Measurements from ENCODE around the gene PTPRR. TPM values are rescaled to one million over a fixed set of nuclear protein-coding genes. Genes with fewer than 3 reads are reported as not detected.

PTPRR gene
- total RNA-seq, 4 donors from 2014 or later: 0.12 to 0.67 (median 0.45) TPM

- Histone ChIP-seq H3K27me3 (no peaks in the 10 kb centered on the region), H3K9me3 (no peaks in the 10 kb centered on the region), H3K36me3 (no peaks in the 10 kb centered on the region), H3K4me1 (no peaks in the 10 kb centered on the region), H3K4me3 (no peak overlapping the region), H3K27ac (no peak overlapping the region)
- peak; percentile 75 for ATAC-seq
- TF ChIP-seq POLR2AphosphoS5 (IDR thresholded peaks at IDR 0.05): peak; percentile 65
- no peak for TF ChIP-seq EP300 (IDR thresholded peaks at IDR 0.05)
- TF ChIP-seq POLR2A (IDR thresholded peaks at IDR 0.05): no peak
- TF ChIP-seq, protein P1, sequence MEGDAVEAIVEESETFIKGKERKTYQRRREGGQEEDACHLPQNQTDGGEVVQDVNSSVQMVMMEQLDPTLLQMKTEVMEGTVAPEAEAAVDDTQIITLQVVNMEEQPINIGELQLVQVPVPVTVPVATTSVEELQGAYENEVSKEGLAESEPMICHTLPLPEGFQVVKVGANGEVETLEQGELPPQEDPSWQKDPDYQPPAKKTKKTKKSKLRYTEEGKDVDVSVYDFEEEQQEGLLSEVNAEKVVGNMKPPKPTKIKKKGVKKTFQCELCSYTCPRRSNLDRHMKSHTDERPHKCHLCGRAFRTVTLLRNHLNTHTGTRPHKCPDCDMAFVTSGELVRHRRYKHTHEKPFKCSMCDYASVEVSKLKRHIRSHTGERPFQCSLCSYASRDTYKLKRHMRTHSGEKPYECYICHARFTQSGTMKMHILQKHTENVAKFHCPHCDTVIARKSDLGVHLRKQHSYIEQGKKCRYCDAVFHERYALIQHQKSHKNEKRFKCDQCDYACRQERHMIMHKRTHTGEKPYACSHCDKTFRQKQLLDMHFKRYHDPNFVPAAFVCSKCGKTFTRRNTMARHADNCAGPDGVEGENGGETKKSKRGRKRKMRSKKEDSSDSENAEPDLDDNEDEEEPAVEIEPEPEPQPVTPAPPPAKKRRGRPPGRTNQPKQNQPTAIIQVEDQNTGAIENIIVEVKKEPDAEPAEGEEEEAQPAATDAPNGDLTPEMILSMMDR (IDR thresholded peaks at IDR 0.05): no peak
- WGBS, 2 donors (ENCODE audit: low coverage in 1 of 2): 68 to 70% methylated on average over 3 of the region's 3 CpGs
Observed at GRCh38 chr12:70853326-70853725, 67.2 kb downstream of the PTPRR start.

DNA sequence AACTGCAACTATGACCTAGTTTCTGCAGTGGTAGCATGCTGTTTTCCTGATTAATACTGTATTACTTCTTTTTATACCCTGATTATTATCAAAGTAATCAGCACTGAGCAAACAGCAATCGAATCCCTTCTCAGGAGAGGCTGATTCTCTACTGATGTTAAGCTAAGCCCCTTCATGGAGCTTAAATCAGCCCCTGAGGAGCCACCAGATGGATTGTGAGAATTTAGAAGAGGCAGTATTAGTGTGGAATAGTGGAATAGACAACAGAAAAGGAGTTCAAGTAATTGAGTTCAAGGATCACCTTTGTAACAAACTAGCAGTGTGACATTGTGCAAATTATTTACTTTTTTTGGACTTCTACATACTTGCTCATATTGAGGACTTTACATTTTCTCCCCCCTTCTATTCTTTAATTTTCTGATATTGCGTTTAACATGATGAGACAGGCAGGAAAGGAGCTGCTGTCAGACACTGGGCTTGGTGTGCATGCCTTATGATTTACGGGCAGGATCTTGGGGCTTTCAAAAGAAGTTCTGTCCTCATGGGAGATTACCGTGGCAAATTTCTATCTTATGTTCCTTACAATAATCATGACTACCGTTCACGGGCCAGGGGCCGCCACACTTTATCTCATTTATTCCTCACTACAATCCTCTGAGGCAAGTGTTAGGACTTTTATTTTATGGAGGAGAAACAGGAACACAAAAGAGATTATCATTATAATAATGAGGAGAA, 68.0 kb downstream of the PTPRR start:
- WGBS, 2 donors (ENCODE audit: low coverage in 1 of 2): 62 to 83% methylated on average over 7 of the region's 7 CpGs
- no peak overlapping the region for H3K27ac ChIP-seq
- no peak overlapping the region for H3K4me3 ChIP-seq
- no peaks in the 10 kb centered on the region for H3K27me3 ChIP-seq
- no peak for ATAC-seq
- H3K4me1 ChIP-seq: no peaks in the 10 kb centered on the region
- no peak for TF ChIP-seq POLR2AphosphoS5 (IDR thresholded peaks at IDR 0.05)
- no peaks in the 10 kb centered on the region for H3K9me3 ChIP-seq
- no peaks in the 10 kb centered on the region for H3K36me3 ChIP-seq

- Histone ChIP-seq H3K4me3 (no peak overlapping the region), H3K4me1 (no peaks in the 10 kb centered on the region), H3K27ac (no peak overlapping the region), H3K27me3 (no peaks in the 10 kb centered on the region), H3K36me3 (no peaks in the 10 kb centered on the region), H3K9me3 (no peaks in the 10 kb centered on the region)
- 36 to 42% methylated on average over 3 of the region's 3 CpGs for whole genome bisulfite sequencing, 2 donors (ENCODE audit: low coverage in 1 of 2)
- TF ChIP-seq POLR2A (IDR thresholded peaks at IDR 0.05) (no peak), EP300 (IDR thresholded peaks at IDR 0.05) (no peak), POLR2AphosphoS5 (IDR thresholded peaks at IDR 0.05) (no peak)
- TF ChIP-seq, protein P1 (IDR thresholded peaks at IDR 0.05): no peak
- ATAC-seq: no peak
Observed at GRCh38 chr12:70849265-70849960, 71.1 kb downstream of the PTPRR start.

DNA sequence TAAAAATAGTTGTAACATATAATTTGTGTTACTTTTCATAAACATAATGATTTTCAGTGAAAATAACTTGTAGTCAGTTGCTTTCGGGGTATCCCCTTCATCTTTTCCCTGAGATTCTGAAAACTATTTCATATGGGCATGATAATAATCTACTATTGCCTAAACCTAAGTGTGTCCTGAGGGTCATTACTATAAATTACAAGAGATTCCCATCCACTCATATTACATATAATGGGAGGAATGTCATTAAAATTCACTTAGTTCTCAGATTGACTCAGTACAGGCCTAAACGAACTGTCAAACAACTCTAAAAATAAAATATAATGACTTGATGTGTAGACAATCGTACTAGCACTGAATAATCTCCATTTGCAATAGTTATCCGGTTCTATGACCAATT, 72.7 kb downstream of the PTPRR start:
- Histone ChIP-seq H3K36me3 (no peaks in the 10 kb centered on the region), H3K27ac (no peak overlapping the region), H3K4me3 (no peak overlapping the region), H3K27me3 (no peaks in the 10 kb centered on the region), H3K4me1 (no peaks in the 10 kb centered on the region), H3K9me3 (no peaks in the 10 kb centered on the region)
- no peak for ATAC-seq
- TF ChIP-seq, protein P1 (IDR thresholded peaks at IDR 0.05): no peak
- TF ChIP-seq POLR2A (IDR thresholded peaks at IDR 0.05) (no peak), EP300 (IDR thresholded peaks at IDR 0.05) (no peak), POLR2AphosphoS5 (IDR thresholded peaks at IDR 0.05) (no peak)
- WGBS, 2 donors (ENCODE audit: low coverage in 1 of 2): 72 to 74% methylated on average over 4 of the region's 4 CpGs

DNA sequence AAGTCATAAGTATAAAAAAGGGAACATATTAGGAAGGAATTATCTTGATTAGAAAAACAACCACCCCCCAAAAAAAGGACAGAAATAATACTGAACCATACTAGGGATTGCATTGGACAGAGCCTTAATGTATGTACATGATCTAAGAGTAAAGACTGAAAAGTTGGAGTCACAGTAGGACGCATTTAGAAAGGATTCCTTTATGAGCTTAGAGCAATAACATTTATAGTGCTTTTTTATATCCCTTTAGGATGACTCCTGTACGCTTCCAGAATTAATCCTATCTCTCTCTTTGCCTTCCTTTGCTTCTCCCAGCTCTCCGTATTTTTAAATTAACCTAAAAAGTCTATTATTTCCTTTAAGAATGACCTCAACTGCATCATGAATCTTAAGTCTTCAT, 75.3 kb downstream of the PTPRR start:
- no peak for ATAC-seq
- H3K9me3 ChIP-seq: no peaks in the 10 kb centered on the region
- no peak overlapping the region for H3K27ac ChIP-seq
- 90 to 94% methylated on average over 3 of the region's 3 CpGs for WGBS, 2 donors (ENCODE audit: low coverage in 1 of 2)
- H3K36me3 ChIP-seq: no peaks in the 10 kb centered on the region
- no peak overlapping the region for H3K4me3 ChIP-seq
- no peaks in the 10 kb centered on the region for H3K4me1 ChIP-seq
- H3K27me3 ChIP-seq: no peaks in the 10 kb centered on the region
- no peak for TF ChIP-seq EP300 (IDR thresholded peaks at IDR 0.05)
- TF ChIP-seq POLR2AphosphoS5 (IDR thresholded peaks at IDR 0.05): no peak
- TF ChIP-seq, protein P1 (IDR thresholded peaks at IDR 0.05): no peak
- no peak for TF ChIP-seq POLR2A (IDR thresholded peaks at IDR 0.05)

All from gastroesophageal sphincter (tissue), 4 donors.